ENCODE measurements around the gene EFNA1. TPM values are rescaled to one million over a fixed set of nuclear protein-coding genes. Genes with fewer than 3 reads are reported as not detected.

EFNA1 gene
- total RNA-seq, 1 experiment from 2014 or later, result 6.5 TPM

GRCh38 chr1:155092131-155092530 lies 35.5 kb upstream of the EFNA1 start (continued):
- no peak for TF ChIP-seq AR (CRISPR knock-in tag; IDR thresholded peaks at IDR 0.05)
- no peak for TF ChIP-seq ZMAT4 (CRISPR knock-in tag; IDR thresholded peaks at IDR 0.05)
- TF ChIP-seq, protein P1, sequence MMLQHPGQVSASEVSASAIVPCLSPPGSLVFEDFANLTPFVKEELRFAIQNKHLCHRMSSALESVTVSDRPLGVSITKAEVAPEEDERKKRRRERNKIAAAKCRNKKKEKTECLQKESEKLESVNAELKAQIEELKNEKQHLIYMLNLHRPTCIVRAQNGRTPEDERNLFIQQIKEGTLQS (CRISPR knock-in tag; conservative IDR thresholded peaks at IDR 0.05), result no peak

GRCh38 chr1:155092641-155093040 lies 35.0 kb upstream of the EFNA1 start:
- Mint-ChIP-seq H3K27me3 (ENCODE audit: low read depth) (peaks cover 15% of the 10 kb centered on the region), H3K4me3 (no peak overlapping the region), H3K4me1 (peaks cover 20% of the 10 kb centered on the region), H3K36me3 (no peaks in the 10 kb centered on the region), H3K27ac (no peak overlapping the region), H3K9me3 (no peaks in the 10 kb centered on the region)
- ATAC-seq (no peak), DNase-seq (ENCODE audit: low spot score) (no peak)
- TF ChIP-seq ZNF532 (CRISPR knock-in tag; IDR thresholded peaks at IDR 0.05; ENCODE audit: borderline replicate concordance) (no peak), ESRRA (CRISPR knock-in tag; IDR thresholded peaks at IDR 0.05; ENCODE audit: borderline replicate concordance) (no peak), ZNF317 (CRISPR knock-in tag; IDR thresholded peaks at IDR 0.05; ENCODE audit: borderline replicate concordance, low read depth) (no peak), E2F5 (CRISPR knock-in tag; IDR thresholded peaks at IDR 0.05) (no peak), HMGA2 (CRISPR knock-in tag; IDR thresholded peaks at IDR 0.05) (no peak), E2F1 (CRISPR knock-in tag; IDR thresholded peaks at IDR 0.05) (no peak), ZNF416 (CRISPR knock-in tag; IDR thresholded peaks at IDR 0.05) (no peak), SMAD3 (CRISPR knock-in tag; IDR thresholded peaks at IDR 0.05; ENCODE audit: borderline replicate concordance) (no peak), ZNF671 (CRISPR knock-in tag; IDR thresholded peaks at IDR 0.05) (no peak), ERG (CRISPR knock-in tag; IDR thresholded peaks at IDR 0.05) (no peak)
- TF ChIP-seq, protein P2, sequence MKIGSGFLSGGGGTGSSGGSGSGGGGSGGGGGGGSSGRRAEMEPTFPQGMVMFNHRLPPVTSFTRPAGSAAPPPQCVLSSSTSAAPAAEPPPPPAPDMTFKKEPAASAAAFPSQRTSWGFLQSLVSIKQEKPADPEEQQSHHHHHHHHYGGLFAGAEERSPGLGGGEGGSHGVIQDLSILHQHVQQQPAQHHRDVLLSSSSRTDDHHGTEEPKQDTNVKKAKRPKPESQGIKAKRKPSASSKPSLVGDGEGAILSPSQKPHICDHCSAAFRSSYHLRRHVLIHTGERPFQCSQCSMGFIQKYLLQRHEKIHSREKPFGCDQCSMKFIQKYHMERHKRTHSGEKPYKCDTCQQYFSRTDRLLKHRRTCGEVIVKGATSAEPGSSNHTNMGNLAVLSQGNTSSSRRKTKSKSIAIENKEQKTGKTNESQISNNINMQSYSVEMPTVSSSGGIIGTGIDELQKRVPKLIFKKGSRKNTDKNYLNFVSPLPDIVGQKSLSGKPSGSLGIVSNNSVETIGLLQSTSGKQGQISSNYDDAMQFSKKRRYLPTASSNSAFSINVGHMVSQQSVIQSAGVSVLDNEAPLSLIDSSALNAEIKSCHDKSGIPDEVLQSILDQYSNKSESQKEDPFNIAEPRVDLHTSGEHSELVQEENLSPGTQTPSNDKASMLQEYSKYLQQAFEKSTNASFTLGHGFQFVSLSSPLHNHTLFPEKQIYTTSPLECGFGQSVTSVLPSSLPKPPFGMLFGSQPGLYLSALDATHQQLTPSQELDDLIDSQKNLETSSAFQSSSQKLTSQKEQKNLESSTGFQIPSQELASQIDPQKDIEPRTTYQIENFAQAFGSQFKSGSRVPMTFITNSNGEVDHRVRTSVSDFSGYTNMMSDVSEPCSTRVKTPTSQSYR (CRISPR knock-in tag; IDR thresholded peaks at IDR 0.05), result no peak
- TF ChIP-seq, protein P3, sequence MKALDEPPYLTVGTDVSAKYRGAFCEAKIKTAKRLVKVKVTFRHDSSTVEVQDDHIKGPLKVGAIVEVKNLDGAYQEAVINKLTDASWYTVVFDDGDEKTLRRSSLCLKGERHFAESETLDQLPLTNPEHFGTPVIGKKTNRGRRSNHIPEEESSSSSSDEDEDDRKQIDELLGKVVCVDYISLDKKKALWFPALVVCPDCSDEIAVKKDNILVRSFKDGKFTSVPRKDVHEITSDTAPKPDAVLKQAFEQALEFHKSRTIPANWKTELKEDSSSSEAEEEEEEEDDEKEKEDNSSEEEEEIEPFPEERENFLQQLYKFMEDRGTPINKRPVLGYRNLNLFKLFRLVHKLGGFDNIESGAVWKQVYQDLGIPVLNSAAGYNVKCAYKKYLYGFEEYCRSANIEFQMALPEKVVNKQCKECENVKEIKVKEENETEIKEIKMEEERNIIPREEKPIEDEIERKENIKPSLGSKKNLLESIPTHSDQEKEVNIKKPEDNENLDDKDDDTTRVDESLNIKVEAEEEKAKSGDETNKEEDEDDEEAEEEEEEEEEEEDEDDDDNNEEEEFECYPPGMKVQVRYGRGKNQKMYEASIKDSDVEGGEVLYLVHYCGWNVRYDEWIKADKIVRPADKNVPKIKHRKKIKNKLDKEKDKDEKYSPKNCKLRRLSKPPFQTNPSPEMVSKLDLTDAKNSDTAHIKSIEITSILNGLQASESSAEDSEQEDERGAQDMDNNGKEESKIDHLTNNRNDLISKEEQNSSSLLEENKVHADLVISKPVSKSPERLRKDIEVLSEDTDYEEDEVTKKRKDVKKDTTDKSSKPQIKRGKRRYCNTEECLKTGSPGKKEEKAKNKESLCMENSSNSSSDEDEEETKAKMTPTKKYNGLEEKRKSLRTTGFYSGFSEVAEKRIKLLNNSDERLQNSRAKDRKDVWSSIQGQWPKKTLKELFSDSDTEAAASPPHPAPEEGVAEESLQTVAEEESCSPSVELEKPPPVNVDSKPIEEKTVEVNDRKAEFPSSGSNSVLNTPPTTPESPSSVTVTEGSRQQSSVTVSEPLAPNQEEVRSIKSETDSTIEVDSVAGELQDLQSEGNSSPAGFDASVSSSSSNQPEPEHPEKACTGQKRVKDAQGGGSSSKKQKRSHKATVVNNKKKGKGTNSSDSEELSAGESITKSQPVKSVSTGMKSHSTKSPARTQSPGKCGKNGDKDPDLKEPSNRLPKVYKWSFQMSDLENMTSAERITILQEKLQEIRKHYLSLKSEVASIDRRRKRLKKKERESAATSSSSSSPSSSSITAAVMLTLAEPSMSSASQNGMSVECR (CRISPR knock-in tag; IDR thresholded peaks at IDR 0.05; ENCODE audit: borderline replicate concordance), result no peak
- ChIA-PET POLR2A (no interaction called here), CTCF (interaction anchor here (0.5 to 6.8 kb wide), 7 partner anchors 7 to 135 kb away, joined by 4 to 605 read pairs (median 22); partner anchors contain the start of genes EFNA1, EFNA4, KRTCAP2 and TRIM46)

Measured in WTC11 (cell line).